GM23248 (cell line): ENCODE data around the gene SMARCD3. TPM values are rescaled to one million over a fixed set of nuclear protein-coding genes. Genes with fewer than 3 reads are reported as not detected.

Experiments used
- DNase-seq: peaks from one replicate; pipeline ENCODE4 v3.0.0-alpha.2; 2015
- H2AFZ ChIP-seq: fragments of 200-600 bp; sonication (generic); 2 replicates; pipeline ENCODE4 v1.6.1; 2016; ENCODE audit warnings: antibody characterized with exemption
- H3F3A ChIP-seq: fragments of 200-600 bp; sonication (generic); 2 replicates; pipeline ENCODE4 v1.6.1; 2016; ENCODE audit warnings: mild to moderate bottlenecking, antibody characterized with exemption, mixed run types; ENCODE audit not compliant: insufficient read depth
- H3K27ac ChIP-seq: fragments of 200-600 bp; sonication (generic); 2 replicates; pipeline ENCODE4 v1.5.1; 2016; ENCODE audit warnings: mild to moderate bottlenecking
- H3K27me3 ChIP-seq: fragments of 200-600 bp; sonication (generic); replicated peaks from 2 replicates; pipeline ENCODE4 v1.6.1; 2016; ENCODE audit warnings: mild to moderate bottlenecking; ENCODE audit not compliant: insufficient read depth
- H3K36me3 ChIP-seq: fragments of 200-600 bp; sonication (generic); 2 replicates; pipeline ENCODE4 v1.6.1; 2016; ENCODE audit warnings: low read depth, mild to moderate bottlenecking
- H3K4me1 ChIP-seq: fragments of 200-600 bp; sonication (generic); 2 replicates; pipeline ENCODE4 v1.6.1; 2016; ENCODE audit warnings: mild to moderate bottlenecking; ENCODE audit not compliant: insufficient read depth
- H3K4me2 ChIP-seq: fragments of 200-600 bp; sonication (generic); one replicate; pipeline ENCODE4 v1.6.1; 2016; ENCODE audit warnings: mild to moderate bottlenecking; ENCODE audit not compliant: unreplicated experiment
- H3K4me3 ChIP-seq: fragments of 200-600 bp; sonication (generic); 2 replicates; pipeline ENCODE4 v1.5.1; 2016; ENCODE audit warnings: mild to moderate bottlenecking
- H3K79me2 ChIP-seq: fragments of 200-600 bp; sonication (generic); 2 replicates; pipeline ENCODE4 v1.6.1; 2016; ENCODE audit warnings: mild to moderate bottlenecking; ENCODE audit not compliant: insufficient read depth
- H3K9ac ChIP-seq: fragments of 200-600 bp; sonication (generic); 2 replicates; pipeline ENCODE4 v1.6.1; 2016; ENCODE audit warnings: mild to moderate bottlenecking
- H3K9me2 ChIP-seq: fragments of 200-600 bp; sonication (generic); 2 replicates; pipeline ENCODE4 v1.6.1; 2016; ENCODE audit warnings: mixed run types, mild to moderate bottlenecking, moderate library complexity; ENCODE audit not compliant: insufficient read depth
- H3K9me3 ChIP-seq: fragments of 200-600 bp; sonication (generic); one replicate; pipeline ENCODE4 v1.6.1; 2017; ENCODE audit warnings: low read depth
- H4K20me1 ChIP-seq: fragments of 200-600 bp; sonication (generic); 2 replicates; pipeline ENCODE4 v1.6.0; 2016; ENCODE audit not compliant: insufficient read depth
- EZH2 ChIP-seq: fragments of 200-600 bp; sonication (generic); IDR thresholded peaks from 2 replicates; pipeline ENCODE4 v1.6.1; 2018; ENCODE audit warnings: antibody characterized with exemption, mild to moderate bottlenecking; ENCODE audit not compliant: insufficient read depth, poor library complexity, severe bottlenecking
- EZH2phosphoT487 ChIP-seq: fragments of 200-600 bp; sonication (generic); IDR thresholded peaks from 2 replicates; pipeline ENCODE4 v1.6.1; 2018; ENCODE audit warnings: antibody characterized with exemption, moderate library complexity, mild to moderate bottlenecking, low read depth; ENCODE audit not compliant: insufficient read depth
- WGBS, 2 experiments: methylation state at CpG; one replicate each; pipeline ENCODE4 v1.1.6; 2015 to 2017; ENCODE audit warnings: low lambda C conversion rate in 2 of 2, low coverage in 1 of 2; ENCODE audit errors: missing lambda C conversion rate in 2 of 2; 5-methylcytosine and 5-hydroxymethylcytosine counted together
- in situ Hi-C: fragments of 300-500 bp; cut with MboI; formaldehyde crosslinking; loops from 2 replicates; pipeline ENCODE4 v1.15.0; 2020
- polyA plus RNA-seq: library from polyadenylated mRNA; unstranded; fragments of >200 nt; fragmentation: Nextera tagmentation; extraction: Ambion mirVana; gene quantifications from 2 replicates; pipeline ENCODE4 v1.2.1, GENCODE V29; 2016
- total RNA-seq: library from RNA; depleted of rRNA; stranded (reverse); fragments of >200 nt; shearing (Covaris generic); gene quantifications from 2 replicates; pipeline ENCODE4 v1.2.3, GENCODE V29; 2014

Gene SMARCD3
- total and polyA plus RNA-seq, 2 experiments from 2014 or later: 22.4 to 32.2 TPM

- H2AFZ ChIP-seq: no peak overlapping the region
- in situ Hi-C loops: no loop called here
- no peak overlapping the region for H3K4me3 ChIP-seq
- no peak for TF ChIP-seq EZH2phosphoT487
- TF ChIP-seq EZH2: no peak
- no peak overlapping the region for H3K4me2 ChIP-seq
- 80 to 82% methylated on average over 11 of the region's 11 CpGs for WGBS, 2 experiments
- no peak overlapping the region for H3K9ac ChIP-seq
- H3K4me1 ChIP-seq: no peaks in the 10 kb centered on the region
- DNase-seq: no peak
- H3K27me3 ChIP-seq: peaks cover 25% of the 10 kb centered on the region
- no peaks in the 10 kb centered on the region for H3F3A ChIP-seq
- no peaks in the 10 kb centered on the region for H3K79me2 ChIP-seq
- H3K9me2 ChIP-seq: no peaks in the 10 kb centered on the region
- no peaks in the 10 kb centered on the region for H3K36me3 ChIP-seq
- H3K9me3 ChIP-seq: no peaks in the 10 kb centered on the region
- H3K27ac ChIP-seq: no peak overlapping the region
- H4K20me1 ChIP-seq: no peaks in the 10 kb centered on the region
These were observed 12.0 kb upstream of the SMARCD3 start for GRCh38 chr7:151260471-151260870.

GRCh38 chr7:151257990-151258389 lies 9.5 kb upstream of the SMARCD3 start:
- TF ChIP-seq EZH2: no peak
- no peak for TF ChIP-seq EZH2phosphoT487
- Histone ChIP-seq H3K4me2 (no peak overlapping the region), H3K4me1 (no peaks in the 10 kb centered on the region), H3K27ac (no peak overlapping the region), H3K9me2 (no peaks in the 10 kb centered on the region), H3K36me3 (no peaks in the 10 kb centered on the region), H3K9ac (no peak overlapping the region), H3K4me3 (no peak overlapping the region), H3K9me3 (no peaks in the 10 kb centered on the region), H2AFZ (no peak overlapping the region), H3K27me3 (peaks cover 25% of the 10 kb centered on the region), H3K79me2 (no peaks in the 10 kb centered on the region), H4K20me1 (no peaks in the 10 kb centered on the region), H3F3A (no peaks in the 10 kb centered on the region)
- DNase-seq: no peak
- 92 to 97% methylated on average over 7 of the region's 7 CpGs for WGBS, 2 experiments
- in situ Hi-C loops: no loop called here

- peaks cover 22% of the 10 kb centered on the region for H3K27me3 ChIP-seq
- H3K9me3 ChIP-seq: no peaks in the 10 kb centered on the region
- WGBS, 2 experiments: 6% methylated on average over 16 of the region's 16 CpGs
- 0 out of 2 replicates have a peak, but pooled peaks cover 4% of the 10 kb centered on the region for H3K4me1 ChIP-seq
- H3K27ac ChIP-seq: no peak overlapping the region
- H3K4me2 ChIP-seq: no peak overlapping the region
- H3K36me3 ChIP-seq: no peaks in the 10 kb centered on the region
- no peak overlapping the region for H3K9ac ChIP-seq
- H3F3A ChIP-seq: no peaks in the 10 kb centered on the region
- no peaks in the 10 kb centered on the region for H3K9me2 ChIP-seq
- no peak overlapping the region for H2AFZ ChIP-seq
- TF ChIP-seq EZH2phosphoT487: no peak
- TF ChIP-seq EZH2: no peak
- DNase-seq: peak; percentile 42
- in situ Hi-C loops: no loop called here
- no peak overlapping the region for H3K4me3 ChIP-seq
- no peaks in the 10 kb centered on the region for H3K79me2 ChIP-seq
- no peaks in the 10 kb centered on the region for H4K20me1 ChIP-seq
These were observed 8.0 kb upstream of the SMARCD3 start for GRCh38 chr7:151256410-151257045.

- no peaks in the 10 kb centered on the region for H4K20me1 ChIP-seq
- no peak overlapping the region for H2AFZ ChIP-seq
- no peaks in the 10 kb centered on the region for H3K9me2 ChIP-seq
These were observed 6.9 kb upstream of the SMARCD3 start for GRCh38 chr7:151255390-151255789.

More at GRCh38 chr7:151255390-151255789, 6.9 kb upstream of the SMARCD3 start:
- Histone ChIP-seq H3K27me3 (peaks cover 11% of the 10 kb centered on the region), H3K4me3 (no peak overlapping the region), H3K4me2 (no peak overlapping the region), H3K9me3 (no peaks in the 10 kb centered on the region), H3K4me1 (0 out of 2 replicates have a peak, but pooled peaks cover 4% of the 10 kb centered on the region), H3K79me2 (no peaks in the 10 kb centered on the region), H3K27ac (no peak overlapping the region), H3K36me3 (no peaks in the 10 kb centered on the region), H3F3A (no peaks in the 10 kb centered on the region), H3K9ac (no peak overlapping the region)
- TF ChIP-seq EZH2phosphoT487: no peak
- TF ChIP-seq EZH2: no peak
- in situ Hi-C loops: no loop called here
- WGBS, 2 experiments: 78 to 84% methylated on average over 7 of the region's 7 CpGs
- DNase-seq: no peak
